Motor neuron (in vitro differentiated cells): ENCODE measurements around the gene VWA2. TPM values are rescaled to one million over a fixed set of nuclear protein-coding genes. Genes with fewer than 3 reads are reported as not detected.

Experiments used
- ATAC-seq, 8 experiments: fragments of 200-7000 bp; cut with Tn5 transposase; replicated peaks in 6 of 8; 2 replicates each; pipeline ENCODE4 v1.8.0; 2021; ENCODE audit warnings: mild to moderate bottlenecking in 8 of 8, moderate library complexity in 8 of 8
- H3K27ac ChIP-seq, 2 donors: fragments of 250-450 bp; sonication (Bioruptor Pico); 2 replicates each; pipeline ENCODE4 v1.9.0; 2021; ENCODE audit warnings: antibody characterized with exemption in 2 of 2, mild to moderate bottlenecking in 2 of 2, moderate library complexity in 1 of 2
- H3K4me1 ChIP-seq, 2 donors: fragments of 250-450 bp; sonication (Bioruptor Pico); replicated peaks in 1 of 2; 2 replicates each; pipeline ENCODE4 v1.6.1; 2021; ENCODE audit warnings: antibody characterized with exemption in 2 of 2, mild to moderate bottlenecking in 2 of 2, moderate library complexity in 1 of 2
- H3K4me3 ChIP-seq, 5 donors: fragments of 250-450 bp; sonication (Bioruptor Pico); 2 replicates each; pipeline ENCODE4 v1.9.0; 2021; ENCODE audit warnings: antibody characterized with exemption in 5 of 5, mild to moderate bottlenecking in 5 of 5, moderate library complexity in 4 of 5
- WGBS, 10 experiments: fragments of 450-650 bp; shearing (Covaris generic); methylation state at CpG; one replicate each; pipeline ENCODE4 v1.0.0; 2022; 5-methylcytosine and 5-hydroxymethylcytosine counted together
- in situ Hi-C, 9 experiments: fragments of 400-800 bp; cut with MboI; loops; one replicate each; pipeline ENCODE4 v1.15.0; 2021; ENCODE audit warnings: low sequenced_read_pairs in 9 of 9, low pct_unique_long_range_greater_than_20kb in 2 of 9; ENCODE audit not compliant: unreplicated experiment in 9 of 9
- total RNA-seq, 8 experiments: library from RNA; unstranded; fragments of 300-600 nt; gene quantifications; 2 replicates each; pipeline versions ENCODE4 v1.2.3 to v1.2.4, GENCODE V29; 2022

VWA2 gene
- total RNA-seq, 8 experiments from 2014 or later = 0.08 to 3.3 (median 0.23) TPM; not detected in 1

- Histone ChIP-seq H3K4me1 (no peaks in the 10 kb centered on the region), H3K27ac (no peak overlapping the region), H3K4me3 (no peak overlapping the region)
- in situ Hi-C loops = no loop called here
- ATAC-seq = no peak
- WGBS, 10 experiments = 0 to 100% (median 69%) methylated on average over 1 to 3 of the region's 4 CpGs; no CpG with 5 or more reads in 3 of the 10 experiments
Measured at GRCh38 chr10:114223066-114223465, 16.0 kb upstream of the VWA2 start.

GRCh38 chr10:114228156-114228555, 10.9 kb upstream of the VWA2 start:
- in situ Hi-C loops = no loop called here
- ATAC-seq = no peak
- Histone ChIP-seq H3K27ac (no peak overlapping the region), H3K4me1 (no peaks in the 10 kb centered on the region), H3K4me3 (no peak overlapping the region)
- WGBS, 10 experiments = 45 to 67% (median 57%) methylated on average over 1 to 3 of the region's 3 CpGs; no CpG with 5 or more reads in 4 of the 10 experiments

GRCh38 chr10:114232561-114233176, 6.4 kb upstream of the VWA2 start:
- no peaks in the 10 kb centered on the region for H3K4me1 ChIP-seq
- ATAC-seq = no peak
- H3K27ac ChIP-seq = no peak overlapping the region
- 0 to 100% (median 87%) methylated on average over 1 to 4 of the region's 4 CpGs for WGBS, 10 experiments
- H3K4me3 ChIP-seq = no peak overlapping the region
- in situ Hi-C loops = no loop called here

- in situ Hi-C loops = no loop called here
- 19 to 81% (median 70%) methylated on average over 1 to 5 of the region's 6 CpGs for WGBS, 10 experiments
- no peak overlapping the region for H3K27ac ChIP-seq
- no peaks in the 10 kb centered on the region for H3K4me1 ChIP-seq
- no peak for ATAC-seq
- H3K4me3 ChIP-seq = no peak overlapping the region
Measured at GRCh38 chr10:114233482-114233881, 5.6 kb upstream of the VWA2 start.

DNA sequence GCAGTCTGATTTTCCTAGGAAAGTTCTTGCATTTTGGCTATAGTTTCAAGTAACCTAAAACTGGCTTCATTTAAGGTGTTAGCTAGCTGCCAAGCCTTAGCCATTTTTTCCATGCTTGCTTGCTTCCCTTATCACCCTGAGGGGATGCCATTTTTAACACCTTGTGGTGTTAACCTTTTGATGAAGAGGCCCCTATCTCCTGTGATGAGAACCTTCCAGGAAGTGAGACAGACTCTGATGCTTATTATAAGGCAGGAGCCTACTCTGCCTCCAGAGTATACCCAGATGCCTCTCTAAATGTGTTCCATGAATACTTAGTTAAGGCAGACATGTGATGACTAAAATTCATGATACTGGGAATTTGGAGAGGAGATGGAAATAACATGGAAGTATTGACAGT, 4.9 kb upstream of the VWA2 start:
- Histone ChIP-seq H3K27ac (no peak overlapping the region), H3K4me3 (no peak overlapping the region), H3K4me1 (no peaks in the 10 kb centered on the region)
- peak in 2 of 8 experiments; percentile 38 to 45 for ATAC-seq
- in situ Hi-C loops = no loop called here

GRCh38 chr10:114239994-114240345, 916 bp downstream of the VWA2 start:
- no peak overlapping the region for H3K27ac ChIP-seq
- in situ Hi-C loops = no loop called here
- no peaks in the 10 kb centered on the region for H3K4me1 ChIP-seq
- no peak for ATAC-seq
- H3K4me3 ChIP-seq = no peak overlapping the region
- WGBS, 10 experiments = 20 to 89% (median 32%) methylated on average over 1 to 5 of the region's 11 CpGs; no CpG with 5 or more reads in 4 of the 10 experiments

DNA sequence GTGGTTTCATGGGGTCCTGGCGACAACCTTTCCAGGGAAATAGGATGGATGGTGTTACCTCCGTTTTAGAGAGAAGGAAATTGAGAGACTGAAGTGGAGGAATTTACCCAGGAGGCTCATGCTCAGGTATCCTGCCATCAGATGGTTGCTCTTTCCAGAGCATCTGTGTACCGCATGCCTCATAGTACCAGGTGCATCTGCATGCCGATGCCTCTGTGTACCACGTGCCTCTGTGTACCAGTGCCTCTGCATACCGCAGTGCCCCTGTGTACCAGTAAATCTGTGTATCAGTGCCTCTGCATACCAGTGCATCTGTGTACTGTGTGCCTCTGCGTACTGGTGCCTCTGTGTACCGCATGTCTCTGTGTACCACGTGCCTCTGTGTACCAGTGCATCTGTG, 3.2 kb downstream of the VWA2 start:
- WGBS, 10 experiments = 67 to 94% (median 74%) methylated on average over 1 to 7 of the region's 9 CpGs; no CpG with 5 or more reads in 3 of the 10 experiments
- Histone ChIP-seq H3K4me1 (no peaks in the 10 kb centered on the region), H3K27ac (no peak overlapping the region), H3K4me3 (no peak overlapping the region)
- in situ Hi-C loops = no loop called here
- ATAC-seq = no peak

GRCh38 chr10:114243661-114244060, 4.6 kb downstream of the VWA2 start:
- in situ Hi-C loops = no loop called here
- WGBS, 10 experiments = 18 to 91% (median 75%) methylated on average over 2 to 9 of the region's 9 CpGs; no CpG with 5 or more reads in 1 of the 10 experiments
- ATAC-seq = no peak
- Histone ChIP-seq H3K4me1 (no peaks in the 10 kb centered on the region), H3K27ac (no peak overlapping the region), H3K4me3 (no peak overlapping the region)

GRCh38 chr10:114244126-114244525, 5.1 kb downstream of the VWA2 start:
- no peaks in the 10 kb centered on the region for H3K4me1 ChIP-seq
- no peak overlapping the region for H3K4me3 ChIP-seq
- 30 to 92% (median 80%) methylated on average over 2 to 6 of the region's 6 CpGs; no CpG with 5 or more reads in 4 of the 10 experiments for WGBS, 10 experiments
- in situ Hi-C loops = no loop called here
- H3K27ac ChIP-seq = no peak overlapping the region
- ATAC-seq = no peak

DNA sequence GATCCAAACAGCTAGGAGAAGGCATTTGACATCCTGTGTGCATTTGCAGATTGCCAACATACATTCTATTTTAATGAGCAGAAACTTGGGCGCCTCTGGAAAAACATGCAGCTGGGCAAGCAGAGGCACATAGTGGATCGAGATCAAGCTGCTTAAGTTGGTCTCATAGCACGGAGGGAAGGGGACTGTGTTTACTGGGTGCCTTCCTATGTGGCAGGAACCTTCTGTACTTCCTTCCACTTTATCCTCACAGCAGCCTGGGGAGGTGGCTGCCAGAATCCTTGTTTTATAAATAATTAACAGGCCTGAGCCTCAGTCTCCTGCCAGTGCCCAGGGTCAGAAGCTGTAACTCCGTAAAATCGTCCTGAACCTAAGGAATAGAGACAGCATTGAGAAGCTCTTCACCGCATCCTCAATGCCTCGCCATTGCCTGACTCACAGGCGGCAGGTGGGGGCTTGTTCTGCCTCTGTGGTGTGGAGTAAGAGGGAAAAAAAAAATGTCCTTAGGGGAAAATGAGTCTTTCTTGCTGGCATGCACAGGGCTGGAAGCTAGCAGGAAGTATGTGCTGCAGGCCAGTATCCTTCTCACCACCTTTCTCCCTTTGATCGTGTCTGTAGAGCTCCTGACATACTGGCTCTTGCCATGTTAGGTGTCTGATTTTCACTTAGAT, 6.2 kb downstream of the VWA2 start:
- no peaks in the 10 kb centered on the region for H3K4me1 ChIP-seq
- no peak overlapping the region for H3K4me3 ChIP-seq
- ATAC-seq = peak in 2 of 8 experiments; percentile 38 to 57
- WGBS, 10 experiments = 58 to 87% (median 80%) methylated on average over 1 to 6 of the region's 9 CpGs; no CpG with 5 or more reads in 3 of the 10 experiments
- in situ Hi-C loops = no loop called here
- no peak overlapping the region for H3K27ac ChIP-seq

GRCh38 chr10:114246679-114247305, 7.7 kb downstream of the VWA2 start:
- ATAC-seq = no peak
- in situ Hi-C loops = no loop called here
- Histone ChIP-seq H3K4me3 (no peak overlapping the region), H3K4me1 (no peaks in the 10 kb centered on the region), H3K27ac (no peak overlapping the region)
- 54 to 100% (median 82%) methylated on average over 1 to 5 of the region's 7 CpGs for WGBS, 10 experiments

DNA sequence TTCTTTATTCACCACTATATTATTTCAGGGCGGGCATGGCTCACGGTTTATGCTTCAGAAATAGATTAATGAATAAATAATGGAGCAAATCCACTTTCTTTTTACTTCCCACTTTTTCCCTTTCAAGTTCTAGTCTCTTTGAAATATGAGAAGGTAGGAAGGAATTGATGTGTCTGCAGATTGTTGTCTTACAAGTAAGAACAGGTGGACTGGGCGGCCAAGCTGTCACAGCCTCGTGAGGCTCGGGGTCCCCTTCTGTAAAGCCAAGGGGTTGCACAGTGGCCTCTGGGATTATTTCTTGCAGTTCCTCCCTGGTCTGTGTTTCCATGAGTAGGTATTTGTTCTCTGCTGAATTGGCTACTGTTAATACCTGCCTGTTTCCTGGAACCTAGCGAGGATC, 11.2 kb downstream of the VWA2 start:
- 67 to 100% (median 98%) methylated on average over 1 to 5 of the region's 6 CpGs; no CpG with 5 or more reads in 2 of the 10 experiments for WGBS, 10 experiments
- in situ Hi-C loops = no loop called here
- Histone ChIP-seq H3K27ac (no peak overlapping the region), H3K4me3 (no peak overlapping the region), H3K4me1 (no peaks in the 10 kb centered on the region)
- ATAC-seq = no peak

DNA sequence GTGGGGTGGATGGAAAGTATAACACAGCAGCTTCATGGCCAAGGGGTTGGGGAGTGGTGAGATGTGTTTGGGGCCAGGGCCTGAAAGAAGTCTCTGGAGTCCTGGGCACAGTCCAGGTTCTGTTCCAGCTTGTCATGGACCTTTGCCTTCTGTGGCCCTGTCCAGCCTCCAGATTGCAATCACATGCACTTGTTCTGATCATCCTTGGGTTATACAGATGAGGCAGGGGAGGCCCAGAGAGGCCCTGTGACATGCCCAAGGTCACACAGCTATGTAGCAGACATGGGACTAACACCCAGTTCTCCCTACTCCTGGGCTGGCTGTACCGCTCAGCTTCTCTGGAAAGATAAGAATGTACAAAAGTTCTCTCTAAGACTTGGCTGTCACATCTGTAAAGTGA, 11.7 kb downstream of the VWA2 start:
- in situ Hi-C loops = no loop called here
- no peaks in the 10 kb centered on the region for H3K4me1 ChIP-seq
- WGBS, 10 experiments = 100% methylated on average over 1 of the region's 1 CpG; no CpG with 5 or more reads in 8 of the 10 experiments
- H3K27ac ChIP-seq = no peak overlapping the region
- no peak overlapping the region for H3K4me3 ChIP-seq
- ATAC-seq = no peak
